Heart left ventricle (tissue), 16 donors: ENCODE data around the gene EPOP. TPM values are rescaled to one million over a fixed set of nuclear protein-coding genes. Genes with fewer than 3 reads are reported as not detected.

Experiments used
- ATAC-seq, 4 donors: fragments of 200-7000 bp; cut with Tn5 transposase; one replicate each; pipeline ENCODE4 v1.9.1; 2020 to 2022; ENCODE audit warnings: moderate library complexity in 4 of 4, mild to moderate bottlenecking in 3 of 4, moderate number of reproducible peaks in 1 of 4
- DNase-seq, 5 donors: peaks; one replicate each; pipeline ENCODE4 v3.0.0-alpha.2; 2020
- H3K27ac ChIP-seq, 12 donors: fragments of 200-600 bp; sonication (generic) in 4 of 12; one replicate each; pipeline versions ENCODE4 v1.5.0 to v1.8.0; 2016 to 2022; ENCODE audit warnings: mild to moderate bottlenecking in 2 of 12
- H3K27me3 ChIP-seq, 9 donors: fragments of 200-600 bp; sonication (generic) in 2 of 9; one replicate each; pipeline versions ENCODE4 v1.5.1 to v1.8.0; 2016 to 2022; ENCODE audit warnings: mild to moderate bottlenecking in 3 of 9
- H3K36me3 ChIP-seq, 9 donors: fragments of 200-600 bp; sonication (generic) in 2 of 9; one replicate each; pipeline versions ENCODE4 v1.5.0 to v1.8.0; 2018 to 2022; ENCODE audit warnings: mild to moderate bottlenecking in 2 of 9
- H3K4me1 ChIP-seq, 12 donors: fragments of 200-600 bp; sonication (generic) in 4 of 12; one replicate each; pipeline versions ENCODE4 v1.5.0 to v1.8.0; 2016 to 2022; ENCODE audit warnings: mild to moderate bottlenecking in 3 of 12
- H3K4me3 ChIP-seq, 12 donors: fragments of 200-600 bp; sonication (generic) in 4 of 12; one replicate each; pipeline versions ENCODE4 v1.5.0 to v1.8.0; 2017 to 2022; ENCODE audit warnings: mild to moderate bottlenecking in 9 of 12, moderate library complexity in 4 of 12
- H3K9me3 ChIP-seq, 12 donors: fragments of 200-600 bp; sonication (generic) in 4 of 12; one replicate each; pipeline versions ENCODE4 v1.5.0 to v1.8.0; 2016 to 2022; ENCODE audit warnings: mild to moderate bottlenecking in 1 of 12
- POLR2A ChIP-seq, 2 donors: fragments of 450-650 bp; IDR thresholded peaks; one replicate each; pipeline ENCODE4 v1.6.1; 2017; ENCODE audit warnings: antibody characterized with exemption in 2 of 2, mild to moderate bottlenecking in 2 of 2, moderate library complexity in 2 of 2
- WGBS, 4 donors: extraction: QIAGEN DNeasy Blood & Tissue Kit in 2 of 4; methylation state at CpG; one replicate each; pipeline versions ENCODE4 v1.1.5 to v1.1.7; 2013 to 2018; 5-methylcytosine and 5-hydroxymethylcytosine counted together
- intact Hi-C, 10 donors: fragments of 100-400 bp; cut with DNase I; formaldehyde crosslinking; loops; one replicate each; pipeline versions ENCODE4 v1.11.1 to v1.14.2; 2022
- polyA plus RNA-seq, 2 donors: library from polyadenylated mRNA; stranded (reverse); fragments of 200-250 nt; gene quantifications; one replicate each; pipeline ENCODE4 v1.2.3, GENCODE V29; 2013
- total RNA-seq, 9 donors: library from RNA; depleted of rRNA in 2 of 9; stranded (reverse); fragments of >200 nt in 2 of 9; fragmentation: NEBNext Ultra II Directional in 3 of 9; extraction: Animal tissue kit (Norgen Biotek cat#: 25700) in 3 of 9; gene quantifications; one replicate each; pipeline versions ENCODE4 v1.1.0 to v1.2.4, GENCODE V29; 2016 to 2023
- TF ChIP-seq, protein P1 (sequence below), 12 donors: fragments of 200-600 bp; sonication (generic) in 4 of 12; IDR thresholded peaks; one replicate each; pipeline versions ENCODE4 v1.5.0 to v1.8.0; 2018 to 2022; ENCODE audit warnings: antibody characterized with exemption in 12 of 12, mild to moderate bottlenecking in 5 of 12
- donor health status: ischemic (EF 13 %, LVEDD 7.1; RV severe dilation, severe dysfunction).
- donor health status: healthy with polysubstance abuse.
- donor health status: DM: no; HTN: yes; CAD: no.
- donor health status: DM: no; HTN: no; CAD: no.
- donor health status: ischemic (EF 25% LVEDD 6.9; RV normal size, moderate dysfunction).
- donor health status: ischemic (EF 25% LVEDD 5.7; RV mildly dilated, moderate dysfunction).
- donor health status: healthy.
- donor health status: DM: yes; HTN: yes; CAD: no.
- donor health status: ischemic (EF 35%, LVEDD 5.7; RV mildly dilated, moderate dysfunction).
- donor health status: nonischemic (EF 11% LVEDD 7.7; RV severe dilation, severe dysfunction).
- donor health status: DM: yes; HTN: yes; CAD: no.
- donor health status: PGD.
- donor health status: ischemic (EF 29% LVEDD 5.4; RV normal size, mild dysfunction).
- donor health status: nonischemic (EF 23%, LVEDD 6.1; RV moderate dilation, normal function).

The EPOP gene
- total and polyA plus RNA-seq, 11 donors: 0.25 to 3.1 (median 0.94) TPM

DNA sequence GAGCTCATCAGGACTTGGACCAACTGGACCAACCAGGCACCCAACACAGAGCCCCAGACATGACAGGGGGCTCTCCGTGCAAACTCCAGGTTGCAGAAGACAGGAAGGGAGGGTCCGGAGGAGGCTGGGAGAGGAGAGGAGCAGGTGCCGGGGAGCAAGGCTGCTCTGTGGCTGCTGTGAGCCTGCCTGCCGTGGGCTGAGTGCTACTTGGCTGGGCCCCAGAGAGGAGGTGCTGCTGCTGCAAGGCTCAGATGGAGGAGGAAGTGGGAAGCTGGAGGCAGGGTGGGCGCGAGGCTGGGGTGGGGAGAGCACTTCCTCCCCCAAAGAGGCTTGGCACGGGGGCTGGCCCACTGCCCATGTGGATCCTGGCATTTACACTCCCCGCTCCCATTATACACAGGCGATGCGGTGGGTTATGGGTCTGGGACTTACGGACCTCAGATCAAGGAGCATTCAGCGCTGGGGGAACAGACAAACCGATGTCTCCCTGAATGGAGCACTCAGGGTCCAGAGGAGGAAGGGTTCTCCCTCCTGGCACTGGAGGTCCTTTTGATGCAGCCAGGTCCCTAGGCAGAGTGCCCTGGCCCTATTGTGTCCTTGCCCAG lies 15.9 kb downstream of the EPOP start:
- WGBS, 4 donors: 30 to 55% (median 51%) methylated on average over 9 to 13 of the region's 13 CpGs
- Histone ChIP-seq H3K27me3 (peaks cover 0 to 24% (median 10%) of the 10 kb centered on the region in 9 donors), H3K4me3 (no peak overlapping the region), H3K27ac (no peak overlapping the region), H3K4me1 (peaks cover 0 to 8% (median 5%) of the 10 kb centered on the region in 12 donors), H3K9me3 (no peaks in the 10 kb centered on the region), H3K36me3 (no peaks in the 10 kb centered on the region)
- no peak for ATAC-seq
- TF ChIP-seq POLR2A (IDR thresholded peaks at IDR 0.05): no peak
- TF ChIP-seq, protein P1, sequence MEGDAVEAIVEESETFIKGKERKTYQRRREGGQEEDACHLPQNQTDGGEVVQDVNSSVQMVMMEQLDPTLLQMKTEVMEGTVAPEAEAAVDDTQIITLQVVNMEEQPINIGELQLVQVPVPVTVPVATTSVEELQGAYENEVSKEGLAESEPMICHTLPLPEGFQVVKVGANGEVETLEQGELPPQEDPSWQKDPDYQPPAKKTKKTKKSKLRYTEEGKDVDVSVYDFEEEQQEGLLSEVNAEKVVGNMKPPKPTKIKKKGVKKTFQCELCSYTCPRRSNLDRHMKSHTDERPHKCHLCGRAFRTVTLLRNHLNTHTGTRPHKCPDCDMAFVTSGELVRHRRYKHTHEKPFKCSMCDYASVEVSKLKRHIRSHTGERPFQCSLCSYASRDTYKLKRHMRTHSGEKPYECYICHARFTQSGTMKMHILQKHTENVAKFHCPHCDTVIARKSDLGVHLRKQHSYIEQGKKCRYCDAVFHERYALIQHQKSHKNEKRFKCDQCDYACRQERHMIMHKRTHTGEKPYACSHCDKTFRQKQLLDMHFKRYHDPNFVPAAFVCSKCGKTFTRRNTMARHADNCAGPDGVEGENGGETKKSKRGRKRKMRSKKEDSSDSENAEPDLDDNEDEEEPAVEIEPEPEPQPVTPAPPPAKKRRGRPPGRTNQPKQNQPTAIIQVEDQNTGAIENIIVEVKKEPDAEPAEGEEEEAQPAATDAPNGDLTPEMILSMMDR (IDR thresholded peaks at IDR 0.05): no peak
- intact Hi-C loops: loop anchor here in 1 of 10 donors (5.0 kb wide), 1 partner anchor 52 kb away; the partner anchor contains the start of gene SRCIN1
- DNase-seq: peak in 3 of 5 donors; percentile 29 to 62 (median 52)

DNA sequence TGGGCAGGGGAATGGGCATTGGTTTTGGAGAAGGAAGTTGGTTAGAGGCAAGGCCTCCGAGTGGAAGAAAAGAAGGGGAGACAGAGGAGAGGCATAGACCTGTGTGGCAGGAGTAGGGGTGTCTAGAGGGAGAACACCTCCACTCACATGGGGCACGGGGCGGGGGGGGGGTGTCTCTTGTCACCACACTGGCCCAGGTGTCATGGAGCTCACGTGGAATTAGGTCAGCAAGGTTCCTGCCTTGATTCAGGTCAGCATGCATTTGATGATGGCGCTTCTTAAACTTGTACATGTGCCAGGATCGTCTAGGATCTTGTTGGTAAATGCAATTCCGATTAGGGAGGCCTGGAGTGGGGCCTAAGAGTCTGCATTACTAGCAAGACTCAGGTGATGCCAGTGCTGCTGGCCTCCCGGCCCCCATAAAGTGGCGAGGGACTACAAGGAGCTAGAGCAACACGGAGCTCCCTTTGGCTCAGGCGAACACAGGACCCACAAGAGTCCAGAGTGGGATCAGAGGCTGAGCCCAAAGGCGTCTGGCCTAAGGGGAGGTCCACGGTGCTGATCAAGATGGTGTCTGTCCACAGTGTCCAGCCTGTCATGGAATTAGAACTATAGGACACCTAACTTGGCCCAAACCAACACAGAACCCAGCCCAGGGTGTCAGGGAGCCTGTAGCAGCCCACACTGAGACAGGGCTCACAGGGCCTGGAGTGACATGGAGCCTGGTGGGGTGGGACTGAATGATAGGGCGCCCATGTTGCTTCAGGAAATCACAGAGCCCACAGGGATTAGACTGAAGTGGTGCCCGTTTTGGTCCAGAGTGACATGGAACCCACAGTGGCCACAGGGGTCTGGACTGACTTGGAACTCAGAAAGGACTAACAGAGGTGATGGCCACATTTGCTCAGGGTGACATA lies 16.7 kb downstream of the EPOP start:
- intact Hi-C loops: loop anchor here in 1 of 10 donors (5.0 kb wide), 1 partner anchor 51 kb away; the partner anchor contains the start of gene SRCIN1
- Histone ChIP-seq H3K4me3 (no peak overlapping the region), H3K36me3 (no peaks in the 10 kb centered on the region), H3K27ac (no peak overlapping the region), H3K27me3 (peaks cover 0 to 29% (median 18%) of the 10 kb centered on the region in 9 donors), H3K9me3 (no peaks in the 10 kb centered on the region), H3K4me1 (peaks cover 0 to 8% (median 5%) of the 10 kb centered on the region in 12 donors)
- no peak for ATAC-seq
- TF ChIP-seq, protein P1 (IDR thresholded peaks at IDR 0.05): no peak
- TF ChIP-seq POLR2A (IDR thresholded peaks at IDR 0.05): no peak
- 86 to 90% (median 89%) methylated on average over 14 to 15 of the region's 15 CpGs for WGBS, 4 donors
- DNase-seq: no peak

DNA sequence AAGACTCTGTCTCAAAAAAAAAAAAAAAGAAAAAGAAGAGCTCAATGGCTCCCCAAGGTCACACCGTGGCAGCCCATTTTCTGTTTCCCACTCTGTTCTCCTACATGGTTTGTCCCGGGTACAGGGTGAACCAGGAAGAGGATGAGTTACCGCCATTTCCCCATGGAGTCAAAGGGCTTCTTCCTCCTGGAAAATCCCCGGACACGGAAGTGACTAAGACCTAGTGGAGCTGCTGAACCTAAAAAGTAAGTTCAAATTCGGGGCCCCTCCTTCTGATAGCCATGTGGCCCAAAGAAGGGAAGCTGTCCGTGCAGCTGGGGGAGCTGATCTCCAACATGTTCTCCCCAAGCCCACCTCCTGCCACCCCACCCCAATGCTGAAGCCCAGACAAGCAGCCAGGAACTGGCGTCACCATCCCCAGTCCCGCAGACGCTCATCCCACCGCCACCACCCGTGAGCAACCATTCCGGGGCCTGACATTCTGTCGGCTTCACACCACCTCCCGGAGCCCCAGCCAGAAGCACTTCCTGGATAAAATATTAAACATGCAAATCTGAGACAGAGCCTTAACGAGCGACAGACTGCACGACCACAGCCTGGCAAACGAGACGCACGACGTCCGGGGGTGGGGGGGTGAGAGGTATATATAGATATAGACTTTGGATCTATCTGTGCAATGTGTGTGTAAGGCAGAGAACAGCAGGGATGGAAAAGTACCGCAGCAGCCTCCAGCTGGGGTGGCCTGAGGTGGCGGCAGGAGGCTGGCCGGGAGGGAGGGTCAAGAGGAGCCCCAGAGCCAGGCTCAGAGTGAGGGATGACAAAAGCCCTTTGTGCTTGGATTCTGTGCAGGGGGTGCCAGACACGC lies 17.6 kb downstream of the EPOP start:
- ATAC-seq (no peak), DNase-seq (no peak)
- Histone ChIP-seq H3K4me3 (peak overlapping the region in 3 of 12 donors; percentile 1 to 10 (median 4)), H3K27me3 (peaks cover 0 to 36% (median 18%) of the 10 kb centered on the region in 9 donors), H3K36me3 (no peaks in the 10 kb centered on the region), H3K9me3 (no peaks in the 10 kb centered on the region), H3K4me1 (peaks cover 0 to 8% (median 5%) of the 10 kb centered on the region in 12 donors), H3K27ac (no peak overlapping the region)
- 59 to 62% (median 61%) methylated on average over 27 of the region's 27 CpGs for WGBS, 4 donors
- TF ChIP-seq, protein P1 (IDR thresholded peaks at IDR 0.05): no peak
- TF ChIP-seq POLR2A (IDR thresholded peaks at IDR 0.05): no peak
- intact Hi-C loops: loop anchor here in 1 of 10 donors (5.0 kb wide), 1 partner anchor 50 kb away; the partner anchor contains the start of gene SRCIN1
